Subcutaneous adipose tissue (tissue), 4 donors: Measurements from ENCODE around the gene PACS2. TPM values are rescaled to one million over a fixed set of nuclear protein-coding genes. Genes with fewer than 3 reads are reported as not detected.

Source experiments
- total RNA-seq, 4 donors: library from RNA; depleted of rRNA; stranded (reverse); fragments of >200 nt; gene quantifications; one replicate each; pipeline ENCODE4 v1.1.0, GENCODE V29; 2016
- TF ChIP-seq, protein P1 (sequence below): fragments of 450-650 bp; IDR thresholded peaks from one replicate; pipeline ENCODE4 v1.5.1; 2016; ENCODE audit warnings: low read depth, mild to moderate bottlenecking, control low read depth, antibody characterized with exemption, moderate library complexity

Gene PACS2
- total RNA-seq, 4 donors from 2014 or later, result 37.2 to 124 (median 57.8) TPM

DNA sequence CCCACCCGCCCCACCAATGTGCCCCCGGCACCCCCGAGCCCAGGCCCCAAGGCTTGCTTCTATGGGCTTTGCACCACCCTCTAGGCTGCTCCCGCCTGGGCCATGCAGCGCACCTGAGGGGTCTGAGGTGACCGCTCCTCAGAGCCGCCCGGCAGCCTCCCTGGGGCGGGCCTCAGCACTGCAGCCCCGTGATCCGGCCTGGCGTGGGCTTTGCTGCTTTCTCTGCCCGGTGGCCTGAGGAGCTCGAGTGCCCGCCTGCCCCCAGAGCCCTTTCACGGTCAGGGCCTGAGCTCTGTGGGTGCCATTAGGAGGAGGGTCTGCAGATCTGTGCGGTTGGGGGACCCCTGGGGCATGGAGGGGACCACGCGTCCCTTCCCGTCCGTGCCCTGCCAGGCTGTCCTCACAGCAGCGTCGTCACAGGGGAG lies 111.3 kb downstream of the PACS2 start:
- TF ChIP-seq, protein P1, sequence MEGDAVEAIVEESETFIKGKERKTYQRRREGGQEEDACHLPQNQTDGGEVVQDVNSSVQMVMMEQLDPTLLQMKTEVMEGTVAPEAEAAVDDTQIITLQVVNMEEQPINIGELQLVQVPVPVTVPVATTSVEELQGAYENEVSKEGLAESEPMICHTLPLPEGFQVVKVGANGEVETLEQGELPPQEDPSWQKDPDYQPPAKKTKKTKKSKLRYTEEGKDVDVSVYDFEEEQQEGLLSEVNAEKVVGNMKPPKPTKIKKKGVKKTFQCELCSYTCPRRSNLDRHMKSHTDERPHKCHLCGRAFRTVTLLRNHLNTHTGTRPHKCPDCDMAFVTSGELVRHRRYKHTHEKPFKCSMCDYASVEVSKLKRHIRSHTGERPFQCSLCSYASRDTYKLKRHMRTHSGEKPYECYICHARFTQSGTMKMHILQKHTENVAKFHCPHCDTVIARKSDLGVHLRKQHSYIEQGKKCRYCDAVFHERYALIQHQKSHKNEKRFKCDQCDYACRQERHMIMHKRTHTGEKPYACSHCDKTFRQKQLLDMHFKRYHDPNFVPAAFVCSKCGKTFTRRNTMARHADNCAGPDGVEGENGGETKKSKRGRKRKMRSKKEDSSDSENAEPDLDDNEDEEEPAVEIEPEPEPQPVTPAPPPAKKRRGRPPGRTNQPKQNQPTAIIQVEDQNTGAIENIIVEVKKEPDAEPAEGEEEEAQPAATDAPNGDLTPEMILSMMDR, result no peak

GRCh38 chr14:105426416-105427130 lies 112.0 kb downstream of the PACS2 start:
- TF ChIP-seq, protein P1, result no peak

DNA sequence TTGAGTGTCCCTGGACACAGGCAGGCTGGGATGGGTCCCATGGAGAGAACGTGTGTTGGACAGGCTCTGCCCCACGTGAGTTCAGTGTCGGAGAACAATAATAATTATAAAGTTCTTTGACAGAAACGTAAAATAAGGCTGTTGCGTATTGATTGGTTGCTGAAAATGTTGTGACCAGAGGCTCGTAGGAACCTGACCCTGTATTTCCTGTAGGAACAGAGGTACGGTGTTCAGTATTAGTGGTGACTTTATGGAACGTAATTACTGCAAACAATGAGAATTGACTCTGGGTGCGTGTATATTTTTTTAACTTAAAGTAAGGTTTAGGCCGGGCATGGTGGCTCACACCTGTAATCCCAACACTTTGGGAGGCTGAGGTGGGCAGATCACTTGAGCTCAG lies 112.9 kb downstream of the PACS2 start:
- TF ChIP-seq, protein P1, result no peak

- TF ChIP-seq, protein P1, result no peak
Observed at GRCh38 chr14:105427936-105428485, 113.5 kb downstream of the PACS2 start.

GRCh38 chr14:105430042-105430441 lies 115.5 kb downstream of the PACS2 start:
- TF ChIP-seq, protein P1, result no peak

DNA sequence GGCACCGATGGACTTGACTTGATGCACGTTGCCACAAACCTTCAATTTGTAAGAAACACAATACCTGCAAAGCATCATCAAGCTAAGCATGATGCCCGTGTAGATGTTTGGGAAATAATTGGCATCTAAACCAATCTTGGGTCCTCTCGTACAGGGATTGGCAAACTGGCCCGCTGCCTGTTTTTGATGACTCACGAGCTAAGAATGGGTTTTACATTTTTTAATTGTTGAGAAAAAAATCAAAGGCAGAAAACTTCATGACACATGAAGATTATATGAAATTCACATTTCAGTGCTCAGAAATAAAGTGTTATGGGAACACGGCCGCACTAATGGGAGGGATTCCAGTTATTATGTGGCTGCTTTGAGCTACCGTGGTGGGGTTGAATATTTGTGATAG lies 116.0 kb downstream of the PACS2 start:
- TF ChIP-seq, protein P1, result no peak

- TF ChIP-seq, protein P1, result no peak
Observed at GRCh38 chr14:105431256-105431655, 116.7 kb downstream of the PACS2 start.
